H1 (cell line): Measurements from ENCODE around the gene DKK3. TPM values are rescaled to one million over a fixed set of nuclear protein-coding genes. Genes with fewer than 3 reads are reported as not detected.

ENCODE experiments used
- CTCF ChIA-PET: fragments of 300-600 bp; sonication (Branson Sonifier 250); formaldehyde crosslinking; loops from one replicate; lab custom pipeline; 2021; ENCODE audit not compliant: partially characterized antibody; lab: Charles Lee
- POLR2A ChIA-PET: fragments of 300-600 bp; sonication (Branson Sonifier 250); formaldehyde crosslinking; loops from one replicate; lab custom pipeline; 2021; ENCODE audit warnings: inconsistent platforms; ENCODE audit not compliant: partially characterized antibody; lab: Charles Lee
- DNase-seq, 2 experiments: peaks; one replicate each; pipeline versions ENCODE4 v3.0.0 to v3.0.0-alpha.2; 2010 to 2022; ENCODE audit warnings: low spot score in 2 of 2, low read depth in 1 of 2, mixed read lengths in 1 of 2
- FAIRE-seq: peaks from 2 replicates; lab custom pipeline; 2011; peaks lifted over from hg19 to GRCh38; lab: Jason Lieb, UNC
- H2AFZ ChIP-seq: 2 replicates; pipeline ENCODE4 v1.8.1; 2012; ENCODE audit warnings: low read length, inconsistent platforms
- H2AK5ac ChIP-seq: 2 replicates; pipeline ENCODE4 v1.6.1; 2013; ENCODE audit warnings: low read depth, low read length
- H2BK120ac ChIP-seq: replicated peaks from 2 replicates; pipeline ENCODE3; 2013; ENCODE audit warnings: low read depth, low read length, inconsistent platforms
- H2BK12ac ChIP-seq: 2 replicates; pipeline ENCODE4 v1.6.1; 2013; ENCODE audit warnings: low read depth, low read length
- H2BK15ac ChIP-seq: 2 replicates; pipeline ENCODE4 v1.6.1; 2013; ENCODE audit warnings: low read length
- H2BK20ac ChIP-seq: 2 replicates; pipeline ENCODE4 v1.6.1; 2013; ENCODE audit warnings: low read length
- H2BK5ac ChIP-seq: 2 replicates; pipeline ENCODE4 v1.6.1; 2013; ENCODE audit warnings: low read depth, low read length
- H3K14ac ChIP-seq: 2 replicates; pipeline ENCODE4 v1.6.1; 2013; ENCODE audit warnings: inconsistent platforms; ENCODE audit not compliant: insufficient read length
- H3K18ac ChIP-seq: 2 replicates; pipeline ENCODE4 v1.6.1; 2013; ENCODE audit warnings: low read length; ENCODE audit errors: extremely low read depth
- H3K23ac ChIP-seq: 2 replicates; pipeline ENCODE4 v1.6.1; 2013; ENCODE audit warnings: inconsistent platforms; ENCODE audit not compliant: insufficient read length
- H3K23me2 ChIP-seq: 2 replicates; pipeline ENCODE4 v1.6.1; 2013; ENCODE audit warnings: low read depth, low read length
- H3K27ac ChIP-seq: 2 replicates; pipeline ENCODE4 v1.6.1; 2011; ENCODE audit warnings: low read depth, low read length, inconsistent platforms
- H3K27me3 ChIP-seq, 4 experiments: replicated peaks in 1 of 4; 1 replicate in 1 of 4; 2 replicates in 3 of 4; pipeline versions ENCODE4 v1.6.1 to v1.8.1; 2011 to 2013; ENCODE audit warnings: low read length in 3 of 4, mild to moderate bottlenecking in 3 of 4, inconsistent platforms in 2 of 4, mixed read lengths in 2 of 4, moderate library complexity in 1 of 4; ENCODE audit not compliant: control insufficient read depth in 3 of 4, insufficient read depth in 3 of 4; ENCODE audit errors: extremely low read depth in 1 of 4
- H3K36me3 ChIP-seq, 4 experiments: 2 replicates each; pipeline versions ENCODE4 v1.6.1 to v1.8.1; 2011 to 2013; ENCODE audit warnings: mild to moderate bottlenecking in 4 of 4, low read length in 3 of 4, moderate library complexity in 2 of 4, control low read depth in 1 of 4, inconsistent platforms in 1 of 4; ENCODE audit not compliant: insufficient read depth in 4 of 4, control insufficient read depth in 2 of 4
- H3K4ac ChIP-seq: replicated peaks from 2 replicates; pipeline ENCODE3; 2013; ENCODE audit warnings: low read length, low read depth, mixed read lengths, inconsistent platforms; ENCODE audit not compliant: insufficient read length
- H3K4me1 ChIP-seq, 4 experiments: replicated peaks in 1 of 4; 1 replicate in 1 of 4; 2 replicates in 3 of 4; pipeline versions ENCODE4 v1.6.1 to v1.8.1; 2011 to 2013; ENCODE audit warnings: low read length in 3 of 4, inconsistent platforms in 2 of 4, mixed read lengths in 1 of 4; ENCODE audit not compliant: insufficient read depth in 4 of 4, control insufficient read depth in 3 of 4
- H3K4me2 ChIP-seq, 2 experiments: 2 replicates each; pipeline versions ENCODE4 v1.6.1 to v1.8.1; 2011 to 2013; ENCODE audit warnings: low read depth in 2 of 2, low read length in 2 of 2, control low read depth in 1 of 2, inconsistent platforms in 1 of 2, mild to moderate bottlenecking in 1 of 2; ENCODE audit not compliant: insufficient read depth in 1 of 2
- H3K4me3 ChIP-seq, 4 experiments: fragments of 200-600, 300-600 bp in 1 of 4; sonication (generic), shearing (Covaris generic), sonication (Bioruptor Twin) in 1 of 4; 2 replicates each; pipeline versions ENCODE4 v1.5.1 to v1.8.1; 2011 to 2016; ENCODE audit warnings: low read length in 4 of 4, low read depth in 3 of 4, control low read depth in 2 of 4, inconsistent platforms in 2 of 4, mild to moderate bottlenecking in 2 of 4, mixed read lengths in 1 of 4, moderate library complexity in 1 of 4; ENCODE audit not compliant: insufficient read depth in 2 of 4; ENCODE audit errors: extremely low read depth in 1 of 4
- H3K56ac ChIP-seq: replicated peaks from 2 replicates; pipeline ENCODE3; 2013; ENCODE audit warnings: low read depth, mild to moderate bottlenecking, mixed read lengths, low read length, inconsistent platforms; ENCODE audit not compliant: insufficient read length
- H3K79me1 ChIP-seq: 2 replicates; pipeline ENCODE4 v1.6.1; 2013; ENCODE audit warnings: low read depth, low read length, control low read depth
- H3K79me2 ChIP-seq, 2 experiments: 2 replicates each; pipeline versions ENCODE4 v1.6.1 to v1.8.1; 2012 to 2013; ENCODE audit warnings: low read length in 2 of 2, mild to moderate bottlenecking in 2 of 2, inconsistent platforms in 1 of 2; ENCODE audit not compliant: insufficient read depth in 2 of 2, control insufficient read depth in 1 of 2
- H3K9ac ChIP-seq, 4 experiments: replicated peaks in 1 of 4; 1 replicate in 1 of 4; 2 replicates in 3 of 4; pipeline versions ENCODE4 v1.6.1 to v1.8.1; 2011 to 2013; ENCODE audit warnings: low read depth in 3 of 4, low read length in 3 of 4, control low read depth in 2 of 4, mild to moderate bottlenecking in 2 of 4, moderate library complexity in 2 of 4, inconsistent platforms in 1 of 4; ENCODE audit errors: extremely low read depth in 1 of 4
- H3K9me3 ChIP-seq, 2 experiments: 2 replicates each; pipeline versions ENCODE4 v1.6.1 to v1.8.1; 2012 to 2013; ENCODE audit warnings: mild to moderate bottlenecking in 2 of 2, moderate library complexity in 2 of 2, control low read depth in 1 of 2, inconsistent platforms in 1 of 2, low read depth in 1 of 2, low read length in 1 of 2, mixed read lengths in 1 of 2; ENCODE audit not compliant: insufficient read depth in 2 of 2
- H4K20me1 ChIP-seq, 2 experiments: replicated peaks in 1 of 2; 2 replicates each; pipeline versions ENCODE3 to v1.8.1; 2011 to 2013; ENCODE audit warnings: inconsistent platforms in 2 of 2, low read length in 2 of 2, mild to moderate bottlenecking in 1 of 2; ENCODE audit not compliant: insufficient read depth in 2 of 2, control insufficient read depth in 1 of 2
- H4K5ac ChIP-seq: 2 replicates; pipeline ENCODE4 v1.6.1; 2013; ENCODE audit warnings: low read length, low read depth, mixed read lengths, inconsistent platforms; ENCODE audit not compliant: insufficient read length
- H4K8ac ChIP-seq: 2 replicates; pipeline ENCODE4 v1.8.0; 2013; ENCODE audit warnings: mild to moderate bottlenecking, moderate library complexity, low read length, inconsistent platforms; ENCODE audit not compliant: insufficient read depth; ENCODE audit errors: extremely low read depth
- H4K91ac ChIP-seq: replicated peaks from 2 replicates; pipeline ENCODE3; 2013; ENCODE audit warnings: low read length, mixed read lengths, inconsistent platforms; ENCODE audit not compliant: insufficient read length
- BACH1 ChIP-seq: IDR thresholded peaks from 2 replicates; pipeline ENCODE4 v1.6.1; 2012; ENCODE audit warnings: low read length, improper control_type of control experiment
- CHD2 ChIP-seq: IDR thresholded peaks from 2 replicates; pipeline ENCODE4 v1.6.1; 2012; ENCODE audit warnings: low read length, improper control_type of control experiment
- CREB1 ChIP-seq: IDR thresholded peaks from 2 replicates; pipeline ENCODE4 v1.6.1; 2012; ENCODE audit warnings: inconsistent platforms
- EZH2 ChIP-seq: fragments of 200-600 bp; sonication (generic); IDR thresholded peaks from 2 replicates; pipeline ENCODE4 v1.7.1; 2012; ENCODE audit warnings: low read depth, mild to moderate bottlenecking, moderate library complexity, low read length, inconsistent platforms; ENCODE audit not compliant: severe bottlenecking
- KDM4A ChIP-seq: IDR thresholded peaks from one replicate; pipeline ENCODE4 v1.7.1; 2012; ENCODE audit warnings: low read depth, mild to moderate bottlenecking, moderate library complexity, low read length, inconsistent platforms; ENCODE audit not compliant: severe bottlenecking
- NANOG ChIP-seq: IDR thresholded peaks from 2 replicates; pipeline ENCODE4 v1.6.1; 2011; ENCODE audit warnings: low read length, low read depth, mild to moderate bottlenecking, inconsistent platforms; ENCODE audit not compliant: insufficient read depth, poor library complexity, severe bottlenecking
- POLR2AphosphoS5 ChIP-seq: IDR thresholded peaks from 2 replicates; pipeline ENCODE4 v1.6.1; 2011; ENCODE audit warnings: low read depth, low read length
- RXRA ChIP-seq: IDR thresholded peaks from 2 replicates; pipeline ENCODE4 v1.6.1; 2011; ENCODE audit warnings: low read depth, mild to moderate bottlenecking, low read length, moderate library complexity; ENCODE audit not compliant: insufficient read depth
- SIRT6 ChIP-seq: IDR thresholded peaks from one replicate; pipeline ENCODE4 v1.7.1; 2012; ENCODE audit warnings: low read length, inconsistent platforms
- SP4 ChIP-seq: IDR thresholded peaks from 2 replicates; pipeline ENCODE4 v1.6.1; 2012; ENCODE audit warnings: low read length, inconsistent platforms
- SUZ12 ChIP-seq: fragments of 200-600 bp; sonication (generic); IDR thresholded peaks from 2 replicates; pipeline ENCODE4 v1.6.1; 2012; ENCODE audit warnings: mild to moderate bottlenecking, inconsistent platforms, low read length, moderate library complexity, mixed read lengths
- WGBS, 2 experiments: shearing (Covaris generic) in 1 of 2; methylation state at CpG; one replicate each; pipeline versions ENCODE4 v1.1.6 to v1.1.7; 2013 to 2015; ENCODE audit warnings: low lambda C conversion rate in 2 of 2, mixed read lengths in 2 of 2, inconsistent platforms in 1 of 2, low coverage in 1 of 2, missing lambda C conversion rate in 1 of 2; ENCODE audit not compliant: insufficient replicate concordance in 2 of 2, insufficient coverage in 1 of 2, insufficient read length in 1 of 2; ENCODE audit errors: extremely low coverage in 1 of 2, missing lambda C conversion rate in 1 of 2; 5-methylcytosine and 5-hydroxymethylcytosine counted together
- polyA plus RNA-seq, 7 experiments: library from polyadenylated mRNA; depleted of rRNA in 3 of 7; stranded (reverse) in 5 of 7; unstranded in 2 of 7; fragments of >200 nt in 5 of 7; fragments of 200-250 nt in 2 of 7; gene quantifications; 1 replicate in 5 of 7; 2 replicates in 1 of 7; 4 replicates in 1 of 7; pipeline versions ENCODE4 v1.2.1 to v1.2.3, GENCODE V29; 2011 to 2013; ENCODE audit warnings: missing spikeins in 2 of 7, mixed read lengths in 2 of 7
- total RNA-seq: library from RNA; stranded (reverse); fragmentation: NEBNext Ultra II Directional; extraction: Animal tissue kit (Norgen Biotek cat#: 25700); gene quantifications from 2 replicates; pipeline ENCODE4 v1.2.1, GENCODE V29; 2021
- TF ChIP-seq, protein P1 (sequence below): IDR thresholded peaks from 2 replicates; pipeline ENCODE4 v1.6.1; 2012; ENCODE audit warnings: low read length, inconsistent platforms

Gene DKK3
- total and polyA plus RNA-seq, 2 of the 8 experiments (the other 6 are each of a cell fraction or from before 2014, with no cell fraction given): 30.0 to 40.1 TPM

DNA sequence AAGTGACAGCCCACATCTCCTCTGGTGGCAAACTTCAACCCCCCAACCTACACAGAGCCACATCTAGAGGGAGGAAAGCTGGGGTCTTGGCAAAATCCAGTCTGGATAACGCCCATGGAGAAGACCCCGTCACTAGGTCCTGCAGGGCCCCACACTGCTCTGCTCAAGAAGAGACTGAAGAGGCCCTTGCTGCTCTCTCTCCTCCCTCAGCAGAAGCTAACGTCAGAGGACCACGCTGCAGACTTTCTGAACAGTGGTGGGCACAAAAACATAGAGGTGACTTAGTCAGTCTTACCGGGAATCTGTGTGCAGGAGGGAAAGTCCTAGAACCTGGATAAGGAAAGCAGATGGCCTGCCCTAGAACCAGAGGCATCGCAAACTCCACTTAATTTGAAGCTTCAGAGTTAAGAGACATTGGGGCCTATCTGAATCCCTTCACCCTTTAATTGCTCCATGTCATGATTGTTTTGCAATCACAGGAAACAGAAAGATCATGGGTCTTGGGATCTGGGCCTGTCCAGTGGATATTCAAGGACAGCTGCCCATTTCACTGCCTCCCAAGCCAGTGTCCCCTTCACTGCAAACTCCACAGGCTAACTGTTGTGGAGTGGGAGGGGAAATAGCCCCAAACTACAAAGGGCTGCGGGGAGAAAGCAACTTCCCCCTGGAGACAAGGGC, 1.7 kb downstream of the DKK3 start:
- H3K23ac ChIP-seq: no peak overlapping the region
- WGBS, 2 experiments: 91% methylated on average over 7 of the region's 7 CpGs; no CpG with 5 or more reads in 1 of the 2 experiments
- peaks cover 0 to 13% (median 10%) of the 10 kb centered on the region in 4 experiments; a peak in 4 of 7 replicates for H3K27me3 ChIP-seq
- no peak overlapping the region for H3K27ac ChIP-seq
- H2BK120ac ChIP-seq: no peak overlapping the region
- H3K9ac ChIP-seq: no peak overlapping the region
- no peak overlapping the region for H3K56ac ChIP-seq
- peaks cover 2 to 13% of the 10 kb centered on the region in 2 experiments for H4K20me1 ChIP-seq
- peaks cover 12% of the 10 kb centered on the region; the same call in 1 of the 2 replicates for H3K23me2 ChIP-seq
- H2BK20ac ChIP-seq: no peak overlapping the region
- no peak overlapping the region for H3K4me3 ChIP-seq
- FAIRE-seq (no peak), DNase-seq (no peak)
- H3K79me1 ChIP-seq: no peaks in the 10 kb centered on the region
- peaks cover 0 to 19% (median 5%) of the 10 kb centered on the region in 4 experiments; a peak in 6 of 7 replicates for H3K4me1 ChIP-seq
- H2BK12ac ChIP-seq: no peak overlapping the region
- H3K14ac ChIP-seq: no peak overlapping the region
- no peak overlapping the region for H3K18ac ChIP-seq
- H2BK5ac ChIP-seq: no peak overlapping the region
- no peaks in the 10 kb centered on the region for H3K9me3 ChIP-seq
- no peak overlapping the region for H3K4ac ChIP-seq
- no peak overlapping the region for H4K5ac ChIP-seq
- no peak overlapping the region for H2AFZ ChIP-seq
- ChIA-PET POLR2A (interaction anchor here (3.3 kb wide), 1 partner anchor 16 kb away, joined by 10 read pairs; no protein-coding TSS in a partner anchor), CTCF (interaction anchor here (0.7 to 4.2 kb wide), 10 partner anchors 16 to 274 kb away, joined by 3 to 30 read pairs (median 4); no protein-coding TSS in a partner anchor)
- H2AK5ac ChIP-seq: no peak overlapping the region
- no peak overlapping the region for H4K8ac ChIP-seq
- H3K36me3 ChIP-seq: peaks cover 0 to 5% (median 4%) of the 10 kb centered on the region in 4 experiments; a peak in 4 of 8 replicates
- H2BK15ac ChIP-seq: no peak overlapping the region
- no peaks in the 10 kb centered on the region for H3K79me2 ChIP-seq
- no peak overlapping the region; a peak in 1 of 4 replicates for H3K4me2 ChIP-seq
- no peak overlapping the region for H4K91ac ChIP-seq
- TF ChIP-seq SUZ12: no peak
- TF ChIP-seq EZH2: no peak
- no peak for TF ChIP-seq CHD2
- no peak for TF ChIP-seq NANOG
- TF ChIP-seq BACH1: no peak
- no peak for TF ChIP-seq POLR2AphosphoS5
- TF ChIP-seq, protein P1, sequence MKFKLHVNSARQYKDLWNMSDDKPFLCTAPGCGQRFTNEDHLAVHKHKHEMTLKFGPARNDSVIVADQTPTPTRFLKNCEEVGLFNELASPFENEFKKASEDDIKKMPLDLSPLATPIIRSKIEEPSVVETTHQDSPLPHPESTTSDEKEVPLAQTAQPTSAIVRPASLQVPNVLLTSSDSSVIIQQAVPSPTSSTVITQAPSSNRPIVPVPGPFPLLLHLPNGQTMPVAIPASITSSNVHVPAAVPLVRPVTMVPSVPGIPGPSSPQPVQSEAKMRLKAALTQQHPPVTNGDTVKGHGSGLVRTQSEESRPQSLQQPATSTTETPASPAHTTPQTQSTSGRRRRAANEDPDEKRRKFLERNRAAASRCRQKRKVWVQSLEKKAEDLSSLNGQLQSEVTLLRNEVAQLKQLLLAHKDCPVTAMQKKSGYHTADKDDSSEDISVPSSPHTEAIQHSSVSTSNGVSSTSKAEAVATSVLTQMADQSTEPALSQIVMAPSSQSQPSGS: no peak
- no peak for TF ChIP-seq RXRA
- no peak for TF ChIP-seq SIRT6
- TF ChIP-seq KDM4A: no peak
- no peak for TF ChIP-seq CREB1
- no peak for TF ChIP-seq SP4
